SHP77 treated with DMSO at 0.1 percent for 48 hours (cell line): ENCODE data around the gene TTLL11.

Experiments
- DNase-seq: peaks from one replicate; lab custom pipeline; 2025; lab: John Stamatoyannopoulos, UW

TTLL11 gene

DNA sequence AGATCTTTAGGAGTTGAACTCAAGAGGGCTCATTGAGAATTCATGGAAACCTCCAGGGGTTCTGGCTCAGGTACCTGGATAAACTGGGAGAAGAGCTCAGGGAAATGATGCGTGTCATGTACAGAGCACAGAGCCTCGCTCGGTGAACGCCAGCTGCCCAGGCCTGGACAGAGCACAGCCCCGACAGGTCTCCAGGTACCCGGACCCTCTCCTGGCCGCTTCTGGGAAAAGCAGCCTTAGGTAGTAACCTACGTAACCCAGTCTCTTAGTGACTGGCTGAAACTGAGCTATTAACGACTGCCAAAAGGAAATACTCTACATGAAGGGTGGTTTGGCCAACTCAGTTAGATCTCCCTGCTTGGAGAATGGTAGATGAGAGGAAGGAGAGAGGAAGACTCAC lies 157.4 kb downstream of the TTLL11 start:
- no peak for DNase-seq

- no peak for DNase-seq
These were observed 162.2 kb downstream of the TTLL11 start for GRCh38 chr9:121930956-121931355.

DNA sequence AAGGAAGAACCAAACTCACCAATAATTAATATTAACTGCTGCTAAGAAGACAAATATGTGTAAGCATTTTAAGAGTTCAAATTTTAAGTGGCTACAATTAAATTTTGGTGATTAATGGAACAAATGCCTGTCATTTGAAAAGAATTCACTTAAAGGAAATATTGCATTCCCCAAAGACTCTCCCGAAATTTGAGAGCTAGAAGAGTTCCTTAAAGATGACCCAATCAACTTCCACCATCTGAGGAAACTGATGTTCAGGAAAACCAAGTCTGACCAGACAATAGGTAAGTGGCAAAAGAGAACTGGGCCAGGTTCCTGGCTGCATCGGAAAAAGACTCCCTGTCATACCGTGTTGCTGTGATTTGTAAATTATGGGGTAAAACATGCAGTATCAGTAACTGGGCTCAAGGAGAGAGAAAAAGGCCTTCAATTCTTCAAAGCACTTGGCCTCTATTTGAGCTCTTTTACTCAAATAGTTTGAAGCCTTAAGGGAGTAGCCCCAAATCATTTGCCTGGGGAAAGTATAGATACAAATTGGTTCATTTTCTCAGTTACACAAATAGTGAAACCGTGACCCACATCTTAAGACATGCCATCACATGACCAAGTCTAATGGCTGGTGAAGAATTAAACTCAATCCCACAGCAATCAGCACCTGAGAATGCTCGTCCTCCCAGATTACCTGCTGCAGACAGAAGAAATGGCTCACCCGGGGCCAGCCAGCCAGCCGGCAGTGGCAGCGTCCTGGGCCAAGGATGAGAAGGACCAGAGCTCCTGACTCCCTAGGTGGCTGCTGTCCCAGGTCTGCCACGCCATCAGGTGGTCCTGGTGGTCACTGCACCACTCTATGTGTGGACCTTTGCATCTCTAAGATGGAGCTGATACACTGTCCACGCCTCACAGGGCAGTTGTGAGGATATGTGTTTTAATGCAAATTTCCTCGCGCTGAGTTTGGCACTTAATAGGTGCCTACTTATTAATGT lies 162.9 kb downstream of the TTLL11 start:
- DNase-seq, result no peak

DNA sequence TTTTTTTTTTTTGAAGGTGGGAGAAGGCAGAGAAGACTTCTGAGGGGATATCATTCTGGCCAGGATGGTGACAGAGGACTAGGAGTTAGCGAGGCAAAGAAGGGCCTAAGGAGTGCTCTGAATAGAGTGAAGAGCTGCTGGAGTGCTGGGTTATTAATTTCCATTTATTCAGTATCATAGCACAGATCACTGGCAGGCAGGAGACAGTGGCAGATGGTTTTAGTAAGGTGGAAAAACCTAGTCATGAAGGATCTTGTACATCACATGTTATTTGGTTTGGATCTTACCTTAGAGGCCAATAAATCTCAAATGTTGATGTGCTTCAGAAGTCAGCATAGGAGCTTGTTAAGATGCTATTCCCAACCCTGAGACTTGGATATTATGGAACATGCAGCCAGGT lies 165.5 kb downstream of the TTLL11 start:
- no peak for DNase-seq

GRCh38 chr9:121927081-121927480 lies 166.0 kb downstream of the TTLL11 start:
- no peak for DNase-seq

- no peak for DNase-seq
These were observed 166.7 kb downstream of the TTLL11 start for GRCh38 chr9:121926351-121926801.

GRCh38 chr9:121925935-121926334 lies 167.2 kb downstream of the TTLL11 start:
- no peak for DNase-seq

- DNase-seq, result no peak
These were observed 168.4 kb downstream of the TTLL11 start for GRCh38 chr9:121924700-121925099.

GRCh38 chr9:121921444-121921843 lies 171.7 kb downstream of the TTLL11 start:
- no peak for DNase-seq

GRCh38 chr9:121917375-121918335 lies 175.5 kb downstream of the TTLL11 start:
- no peak for DNase-seq

DNA sequence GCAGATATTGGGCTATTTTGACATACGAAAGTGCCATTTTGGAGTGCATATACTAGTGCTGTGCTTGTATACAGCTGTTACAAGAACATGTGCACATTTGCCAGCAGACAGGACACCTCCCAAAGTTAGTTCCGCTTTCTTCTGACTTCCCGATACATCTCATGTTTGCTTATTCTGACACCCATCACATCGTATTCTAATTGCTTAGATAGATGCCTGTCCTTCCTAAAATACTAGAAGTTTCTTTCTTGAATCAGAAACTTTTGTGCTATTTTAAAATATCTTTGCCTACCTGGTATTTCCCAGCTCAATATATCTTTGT lies 177.8 kb downstream of the TTLL11 start:
- no peak for DNase-seq

- DNase-seq, result no peak
These were observed 178.4 kb downstream of the TTLL11 start for GRCh38 chr9:121914604-121915303.

GRCh38 chr9:121914017-121914595 lies 179.0 kb downstream of the TTLL11 start:
- DNase-seq, result no peak

- no peak for DNase-seq
These were observed 180.1 kb downstream of the TTLL11 start for GRCh38 chr9:121912812-121913627.

DNA sequence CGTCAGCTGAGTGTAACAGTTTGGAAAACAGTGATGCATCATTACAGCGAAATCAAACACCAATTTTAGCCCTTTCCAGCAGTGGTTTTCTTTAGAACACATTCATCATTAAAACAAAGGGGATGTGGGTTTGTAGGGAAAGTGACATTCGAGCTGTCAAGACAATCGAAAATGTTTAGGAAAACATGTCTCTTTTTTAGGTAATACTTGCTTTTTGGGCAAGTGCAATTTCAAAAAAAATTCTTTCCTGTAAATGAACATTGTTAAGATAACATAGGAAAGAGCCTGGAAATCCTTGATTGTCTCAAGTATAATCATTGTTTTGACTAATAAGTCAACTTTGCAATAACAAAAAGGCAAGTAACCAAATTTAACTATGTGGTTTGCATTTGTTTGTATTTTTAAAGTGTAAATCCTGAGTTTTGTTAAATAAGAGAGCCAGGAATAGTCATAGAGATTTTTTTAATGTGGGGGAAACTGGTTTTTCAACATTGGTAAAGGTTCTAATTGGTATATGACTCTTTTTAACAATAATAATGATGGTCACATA lies 182.5 kb downstream of the TTLL11 start:
- DNase-seq, result no peak

- no peak for DNase-seq
These were observed 184.0 kb downstream of the TTLL11 start for GRCh38 chr9:121909111-121909510.

DNA sequence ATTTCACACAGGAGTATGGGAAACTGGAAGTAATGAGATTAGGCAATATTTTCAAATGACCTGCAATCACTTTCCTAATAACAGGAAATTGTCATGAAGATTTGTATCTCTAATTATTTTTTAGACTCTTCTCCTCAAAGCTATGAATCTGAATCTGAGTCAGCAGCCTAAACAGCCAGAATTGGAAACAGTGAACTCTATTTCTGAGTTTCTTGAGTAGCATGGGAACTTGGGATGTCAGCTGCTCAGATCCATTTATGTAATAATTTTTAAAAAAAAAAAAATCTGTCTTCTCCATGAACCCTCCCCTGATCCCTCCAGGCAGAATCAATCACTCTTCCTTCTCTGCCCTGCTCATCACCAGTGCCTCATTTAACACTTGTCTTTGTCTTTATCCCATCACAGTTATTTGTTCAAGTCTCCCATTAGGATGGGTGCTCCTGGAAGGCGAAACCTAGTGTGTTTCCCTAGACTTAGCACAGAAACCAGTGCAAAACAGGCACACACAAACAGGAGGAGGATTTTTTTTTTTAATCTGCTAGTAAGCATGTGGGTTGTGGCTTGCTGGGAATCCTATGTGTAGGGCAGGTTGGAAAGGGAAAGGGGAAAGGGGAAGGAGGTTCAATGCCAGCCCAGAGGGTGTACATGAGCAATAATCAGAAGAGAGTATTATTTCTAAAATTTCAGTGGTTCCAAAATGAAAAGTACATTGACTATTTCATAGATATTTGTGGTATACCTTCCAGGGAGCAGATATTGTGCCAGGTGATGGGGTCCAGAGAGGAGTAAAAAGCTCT lies 186.8 kb downstream of the TTLL11 start:
- DNase-seq, result no peak

- no peak for DNase-seq
These were observed 190.5 kb downstream of the TTLL11 start for GRCh38 chr9:121902461-121903135.

GRCh38 chr9:121901616-121902015 lies 191.5 kb downstream of the TTLL11 start:
- no peak for DNase-seq
